Breast epithelium (tissue), 4 donors: ENCODE measurements around the gene CUL7. TPM values are rescaled to one million over a fixed set of nuclear protein-coding genes. Genes with fewer than 3 reads are reported as not detected.

Experiments
- DNase-seq, 2 donors: peaks; one replicate each; pipeline ENCODE4 v3.0.0-alpha.2; 2019; ENCODE audit warnings: low spot score in 2 of 2
- H3K27ac ChIP-seq, 2 donors: fragments of 200-600 bp; sonication (generic) in 1 of 2; one replicate each; pipeline ENCODE4 v1.5.1; 2016 to 2019; ENCODE audit warnings: mild to moderate bottlenecking in 1 of 2
- H3K27me3 ChIP-seq, 2 donors: fragments of 200-600 bp; sonication (generic) in 1 of 2; one replicate each; pipeline versions ENCODE4 v1.5.1 to v1.6.0; 2017 to 2019; ENCODE audit warnings: control low read depth in 1 of 2, mild to moderate bottlenecking in 1 of 2
- H3K36me3 ChIP-seq: fragments of 200-600 bp; one replicate; pipeline ENCODE4 v1.5.1; 2019
- H3K4me1 ChIP-seq, 2 donors: fragments of 200-600 bp; sonication (generic); one replicate each; pipeline ENCODE4 v1.5.1; 2016 to 2019; ENCODE audit warnings: control low read depth in 1 of 2
- H3K4me3 ChIP-seq, 3 donors: fragments of 200-600 bp; sonication (generic); 1 replicate in 2 of 3; 2 replicates in 1 of 3; pipeline ENCODE4 v1.5.1; 2016 to 2019; ENCODE audit warnings: mild to moderate bottlenecking in 3 of 3, moderate library complexity in 2 of 3
- H3K9me3 ChIP-seq, 2 donors: fragments of 200-600 bp; sonication (generic) in 1 of 2; one replicate each; pipeline ENCODE4 v1.5.1; 2016 to 2019; ENCODE audit warnings: control low read depth in 1 of 2
- POLR2A ChIP-seq: fragments of 450-650 bp; IDR thresholded peaks from one replicate; pipeline ENCODE4 v1.6.1; 2016; ENCODE audit warnings: antibody characterized with exemption, mild to moderate bottlenecking, moderate library complexity
- POLR2AphosphoS5 ChIP-seq, 3 donors: sonication (generic); formaldehyde crosslinking; IDR thresholded peaks; one replicate each; pipeline ENCODE4 v1.6.1; 2017; ENCODE audit warnings: antibody characterized with exemption in 3 of 3
- intact Hi-C: fragments of 100-400 bp; cut with DNase I; formaldehyde crosslinking; loops from one replicate; pipeline ENCODE4 v1.15.1; 2023; ENCODE audit warnings: low total_unique reads
- total RNA-seq, 3 donors: library from RNA; depleted of rRNA; stranded (reverse); fragments of >200 nt; gene quantifications; one replicate each; pipeline ENCODE4 v1.1.0, GENCODE V29; 2016
- TF ChIP-seq, protein P1 (sequence below), 3 donors: fragments of 450-650 bp; IDR thresholded peaks; one replicate each; pipeline ENCODE4 v1.5.1; 2016 to 2017; ENCODE audit warnings: antibody characterized with exemption in 3 of 3, mild to moderate bottlenecking in 3 of 3, moderate library complexity in 3 of 3

CUL7 gene
- total RNA-seq, 3 donors from 2014 or later = 12.6 to 21.4 (median 19.3) TPM

DNA sequence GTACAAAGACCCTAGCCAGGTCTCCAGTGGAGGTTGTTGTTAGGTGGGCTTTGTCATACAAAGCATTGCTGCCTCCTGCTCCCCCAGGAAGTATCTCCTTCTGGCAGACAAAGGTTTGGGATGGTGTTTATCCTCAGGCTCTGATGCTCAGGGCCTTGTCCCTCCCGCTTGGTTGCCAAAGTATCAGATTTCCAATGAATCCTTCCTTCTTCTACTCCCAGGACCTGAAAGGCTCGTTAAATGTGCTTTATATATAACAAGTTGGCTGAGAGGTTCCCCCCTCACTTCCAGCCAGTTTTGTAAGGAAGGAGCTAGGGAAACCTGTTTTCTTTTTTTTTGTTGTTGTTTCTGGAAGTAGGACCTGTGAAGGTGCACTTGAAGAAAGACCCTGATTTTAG, 36.9 kb upstream of the CUL7 start:
- intact Hi-C loops = no loop called here
- Histone ChIP-seq H3K4me1 (peaks cover 13 to 21% of the 10 kb centered on the region in 2 donors), H3K36me3 (no peaks in the 10 kb centered on the region), H3K27me3 (no peaks in the 10 kb centered on the region), H3K4me3 (peak overlapping the region in 1 of 3 donors; percentile 11), H3K9me3 (no peaks in the 10 kb centered on the region), H3K27ac (peak overlapping the region; percentile 92 to 93)
- no peak for DNase-seq
- no peak for TF ChIP-seq POLR2A
- no peak for TF ChIP-seq POLR2AphosphoS5 (IDR thresholded peaks at IDR 0.05)
- TF ChIP-seq, protein P1, sequence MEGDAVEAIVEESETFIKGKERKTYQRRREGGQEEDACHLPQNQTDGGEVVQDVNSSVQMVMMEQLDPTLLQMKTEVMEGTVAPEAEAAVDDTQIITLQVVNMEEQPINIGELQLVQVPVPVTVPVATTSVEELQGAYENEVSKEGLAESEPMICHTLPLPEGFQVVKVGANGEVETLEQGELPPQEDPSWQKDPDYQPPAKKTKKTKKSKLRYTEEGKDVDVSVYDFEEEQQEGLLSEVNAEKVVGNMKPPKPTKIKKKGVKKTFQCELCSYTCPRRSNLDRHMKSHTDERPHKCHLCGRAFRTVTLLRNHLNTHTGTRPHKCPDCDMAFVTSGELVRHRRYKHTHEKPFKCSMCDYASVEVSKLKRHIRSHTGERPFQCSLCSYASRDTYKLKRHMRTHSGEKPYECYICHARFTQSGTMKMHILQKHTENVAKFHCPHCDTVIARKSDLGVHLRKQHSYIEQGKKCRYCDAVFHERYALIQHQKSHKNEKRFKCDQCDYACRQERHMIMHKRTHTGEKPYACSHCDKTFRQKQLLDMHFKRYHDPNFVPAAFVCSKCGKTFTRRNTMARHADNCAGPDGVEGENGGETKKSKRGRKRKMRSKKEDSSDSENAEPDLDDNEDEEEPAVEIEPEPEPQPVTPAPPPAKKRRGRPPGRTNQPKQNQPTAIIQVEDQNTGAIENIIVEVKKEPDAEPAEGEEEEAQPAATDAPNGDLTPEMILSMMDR (IDR thresholded peaks at IDR 0.05) = no peak

DNA sequence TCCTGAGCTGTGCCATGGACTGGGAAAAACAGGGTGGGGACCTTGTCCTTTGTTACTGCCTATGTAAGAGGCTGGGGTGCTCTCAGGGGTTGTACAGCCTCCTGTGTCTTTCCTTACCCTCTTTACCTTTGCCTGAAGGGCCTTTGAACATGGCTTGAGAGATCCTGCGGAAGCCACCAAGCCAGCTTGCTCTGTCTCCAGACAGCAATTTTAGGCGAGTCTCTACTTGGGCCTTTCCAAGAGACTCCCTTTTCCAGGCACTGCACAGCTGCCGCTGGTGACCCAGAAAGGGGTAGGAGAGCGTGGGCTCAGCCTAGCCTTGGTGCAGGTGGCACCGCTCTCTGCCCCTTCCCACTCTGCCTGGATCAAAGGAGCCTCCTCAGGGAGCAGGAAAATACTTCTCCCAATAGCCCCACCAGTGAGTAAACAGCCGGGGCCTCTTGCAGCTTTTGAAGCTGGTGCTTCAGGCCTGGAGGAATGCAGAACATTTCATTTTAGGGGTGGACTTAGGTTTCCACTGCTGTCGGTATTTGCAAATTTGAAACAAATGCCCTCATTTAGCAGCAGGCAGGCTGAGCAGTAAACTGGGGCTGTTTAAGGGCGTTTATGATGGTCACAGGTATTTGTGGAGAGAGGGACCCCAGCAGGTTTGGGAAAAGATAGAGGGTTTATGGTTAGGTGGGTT, 36.4 kb upstream of the CUL7 start:
- Histone ChIP-seq H3K36me3 (no peaks in the 10 kb centered on the region), H3K9me3 (no peaks in the 10 kb centered on the region), H3K4me1 (peaks cover 13 to 17% of the 10 kb centered on the region in 2 donors), H3K27ac (peak overlapping the region; percentile 92 to 93), H3K4me3 (peak overlapping the region in 2 of 3 donors; percentile 0 to 43), H3K27me3 (no peaks in the 10 kb centered on the region)
- no peak for DNase-seq
- TF ChIP-seq, protein P1 (IDR thresholded peaks at IDR 0.05) = no peak
- no peak for TF ChIP-seq POLR2A
- intact Hi-C loops = no loop called here

DNA sequence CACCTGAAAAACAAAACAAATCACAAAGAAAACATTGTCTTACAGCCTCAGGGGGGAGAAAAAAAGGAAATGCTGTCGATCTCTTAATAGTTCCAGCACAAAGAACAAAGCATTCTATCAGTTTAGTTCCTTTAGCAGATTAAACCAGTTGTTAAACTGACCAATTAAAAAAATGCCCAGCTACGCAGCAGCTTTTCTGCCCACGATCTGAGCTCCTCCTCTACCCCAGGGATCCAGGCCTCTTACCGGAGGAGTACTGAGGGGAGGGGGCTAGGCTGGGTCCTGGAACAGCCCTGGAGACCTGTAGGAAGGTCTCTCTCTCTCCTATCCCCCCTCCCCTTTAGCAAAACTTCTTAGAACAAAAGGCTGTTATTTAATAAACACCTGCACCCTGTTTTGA, 35.8 kb upstream of the CUL7 start:
- Histone ChIP-seq H3K27ac (peak overlapping the region; percentile 92 to 93), H3K9me3 (no peaks in the 10 kb centered on the region), H3K4me1 (peaks cover 13 to 17% of the 10 kb centered on the region in 2 donors), H3K4me3 (peak overlapping the region in 2 of 3 donors; percentile 0 to 43), H3K27me3 (no peaks in the 10 kb centered on the region), H3K36me3 (no peaks in the 10 kb centered on the region)
- DNase-seq = no peak
- TF ChIP-seq POLR2A = no peak
- TF ChIP-seq, protein P1 (IDR thresholded peaks at IDR 0.05) = no peak
- TF ChIP-seq POLR2AphosphoS5 (IDR thresholded peaks at IDR 0.05) = no peak
- intact Hi-C loops = no loop called here

DNA sequence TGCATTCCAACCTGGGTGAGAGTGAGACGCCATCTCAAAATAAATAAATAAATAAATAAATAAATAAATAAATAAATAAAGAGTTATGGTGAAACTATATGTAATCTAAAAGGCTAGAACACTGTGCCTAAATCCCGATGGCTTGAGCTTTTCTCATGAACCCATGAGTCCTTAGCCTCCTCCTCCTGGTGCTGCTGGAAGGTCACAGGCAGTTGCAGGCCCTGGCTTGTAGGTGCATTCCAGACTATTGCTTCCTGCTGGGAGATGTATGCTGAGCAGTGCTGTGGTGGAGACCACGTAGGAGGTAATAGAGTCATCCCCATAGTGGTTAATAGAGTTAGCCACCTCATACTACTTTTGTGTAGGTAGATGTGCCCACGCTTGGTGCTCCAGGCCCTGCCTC, 35.0 kb upstream of the CUL7 start:
- H3K27me3 ChIP-seq = no peaks in the 10 kb centered on the region
- intact Hi-C loops = loop anchor here (1.0 kb wide), 1 partner anchor 19 kb away; no protein-coding TSS in a partner anchor
- H3K27ac ChIP-seq = peak overlapping the region; percentile 92 to 93
- peaks cover 13 to 17% of the 10 kb centered on the region in 2 donors for H3K4me1 ChIP-seq
- H3K36me3 ChIP-seq = no peaks in the 10 kb centered on the region
- no peaks in the 10 kb centered on the region for H3K9me3 ChIP-seq
- no peak overlapping the region for H3K4me3 ChIP-seq
- peak in 1 of 2 donors; percentile 70 for DNase-seq
- TF ChIP-seq POLR2AphosphoS5 (IDR thresholded peaks at IDR 0.05) (no peak), POLR2A (no peak)
- TF ChIP-seq, protein P1 (IDR thresholded peaks at IDR 0.05) = no peak

DNA sequence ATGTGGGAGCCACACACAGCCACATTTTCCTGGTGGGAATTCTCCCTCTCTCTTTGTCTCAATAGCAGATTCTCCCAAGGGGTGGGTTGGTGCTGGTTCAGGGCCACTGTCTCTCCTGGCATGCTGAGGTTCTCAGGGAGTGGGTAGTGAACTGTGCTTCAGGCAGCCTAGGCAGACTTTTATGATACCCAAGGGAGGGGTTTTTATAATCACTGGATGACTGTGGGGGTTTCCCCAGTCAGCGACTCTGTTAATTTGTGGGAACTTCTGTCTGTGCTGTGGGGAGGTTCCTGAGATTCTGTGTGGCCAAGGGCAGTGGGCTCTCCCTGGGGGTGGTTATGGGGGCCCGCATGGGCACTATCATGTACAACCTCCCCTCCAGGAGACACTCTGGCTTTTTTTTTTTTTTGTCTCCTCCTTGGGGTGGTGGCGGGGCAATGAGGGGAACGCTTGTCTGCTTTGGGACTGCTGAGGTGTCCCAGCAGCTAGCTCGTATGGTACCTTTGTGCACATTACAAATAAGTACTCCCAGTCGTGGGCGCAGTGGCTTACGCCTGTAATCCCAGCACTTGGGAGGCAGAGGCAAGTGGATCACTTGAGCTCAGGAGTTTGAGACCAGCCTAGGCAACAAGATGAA, 32.5 kb upstream of the CUL7 start:
- H3K27ac ChIP-seq = no peak overlapping the region
- no peaks in the 10 kb centered on the region for H3K27me3 ChIP-seq
- H3K36me3 ChIP-seq = no peaks in the 10 kb centered on the region
- no peak for DNase-seq
- H3K9me3 ChIP-seq = no peaks in the 10 kb centered on the region
- peaks cover 13 to 17% of the 10 kb centered on the region in 2 donors for H3K4me1 ChIP-seq
- no peak overlapping the region for H3K4me3 ChIP-seq
- intact Hi-C loops = no loop called here
- no peak for TF ChIP-seq POLR2A
- TF ChIP-seq, protein P1 (IDR thresholded peaks at IDR 0.05) = no peak
- TF ChIP-seq POLR2AphosphoS5 (IDR thresholded peaks at IDR 0.05) = no peak
